ENCODE data around the gene ZFP36. TPM values are rescaled to one million over a fixed set of nuclear protein-coding genes. Genes with fewer than 3 reads are reported as not detected.
"Not testable (repeated sequence)": the region's sequence is repeated elsewhere in the genome, so short reads cannot be mapped to it uniquely, and the experiment has no call there.

The ZFP36 gene
- polyA plus RNA-seq, 5 donors, result 36.6 to 122 (median 82.1) TPM

- no peak for DNase-seq
Observed at GRCh38 chr19:39438270-39438934, 31.8 kb downstream of the ZFP36 start.

DNA sequence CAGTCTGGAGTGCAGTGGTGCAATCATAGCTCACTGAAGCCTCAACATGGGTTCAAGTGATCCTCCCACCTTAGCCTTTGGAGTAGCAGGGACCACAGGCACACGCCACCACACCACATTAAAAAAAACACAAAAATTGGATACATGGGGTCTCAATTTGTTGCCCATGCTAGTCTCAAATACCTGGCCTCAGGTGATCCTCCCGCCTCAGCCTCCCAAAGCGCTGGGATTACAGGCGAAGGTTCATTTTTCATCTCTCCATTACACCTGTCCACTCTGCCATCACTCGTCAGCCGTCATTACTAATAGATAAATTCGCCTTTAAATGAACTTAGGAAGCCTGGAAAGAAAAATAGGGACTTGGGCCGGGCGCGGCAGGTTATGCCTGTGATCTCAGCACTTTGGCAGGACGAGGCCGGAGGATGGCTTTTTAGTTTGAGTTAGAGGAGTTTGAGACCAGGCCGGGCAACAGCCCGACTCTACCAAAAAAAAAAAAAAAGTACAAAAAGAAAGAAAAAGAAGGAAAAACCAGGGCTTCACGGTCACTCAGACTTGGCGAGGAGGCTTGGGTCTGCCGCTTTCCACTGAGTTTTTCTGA lies 38.0 kb downstream of the ZFP36 start:
- no peak for DNase-seq

- peak; percentile 95 to 97 for DNase-seq
Observed at GRCh38 chr19:39445196-39446111, 38.8 kb downstream of the ZFP36 start, which contains the start of gene SUPT5H. SUPT5H (plus strand) TSS chr19:39445582; CDS start chr19:39445891, 309 bp downstream.

GRCh38 chr19:39446365-39447084 lies 39.9 kb downstream of the ZFP36 start:
- no peak for DNase-seq

DNA sequence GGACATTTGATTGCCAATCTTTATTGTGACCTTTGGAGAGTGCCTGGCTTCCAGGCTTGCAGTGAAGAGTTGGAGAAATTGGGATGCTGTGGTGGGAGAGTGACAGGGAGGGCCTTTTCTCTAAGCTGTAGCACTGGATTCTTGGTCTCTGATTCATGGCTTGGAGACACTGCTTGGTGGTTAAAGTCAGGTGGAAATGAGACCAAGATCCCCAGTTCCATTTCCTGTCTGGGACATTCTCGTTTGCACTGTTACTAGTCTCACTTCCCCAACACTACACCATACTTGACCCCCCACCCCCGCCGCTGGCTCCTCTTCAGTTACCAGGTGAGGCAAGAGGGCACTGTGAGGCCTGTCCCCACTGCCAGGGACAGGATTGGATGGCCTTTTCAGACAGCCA lies 41.6 kb downstream of the ZFP36 start:
- no peak for DNase-seq

DNA sequence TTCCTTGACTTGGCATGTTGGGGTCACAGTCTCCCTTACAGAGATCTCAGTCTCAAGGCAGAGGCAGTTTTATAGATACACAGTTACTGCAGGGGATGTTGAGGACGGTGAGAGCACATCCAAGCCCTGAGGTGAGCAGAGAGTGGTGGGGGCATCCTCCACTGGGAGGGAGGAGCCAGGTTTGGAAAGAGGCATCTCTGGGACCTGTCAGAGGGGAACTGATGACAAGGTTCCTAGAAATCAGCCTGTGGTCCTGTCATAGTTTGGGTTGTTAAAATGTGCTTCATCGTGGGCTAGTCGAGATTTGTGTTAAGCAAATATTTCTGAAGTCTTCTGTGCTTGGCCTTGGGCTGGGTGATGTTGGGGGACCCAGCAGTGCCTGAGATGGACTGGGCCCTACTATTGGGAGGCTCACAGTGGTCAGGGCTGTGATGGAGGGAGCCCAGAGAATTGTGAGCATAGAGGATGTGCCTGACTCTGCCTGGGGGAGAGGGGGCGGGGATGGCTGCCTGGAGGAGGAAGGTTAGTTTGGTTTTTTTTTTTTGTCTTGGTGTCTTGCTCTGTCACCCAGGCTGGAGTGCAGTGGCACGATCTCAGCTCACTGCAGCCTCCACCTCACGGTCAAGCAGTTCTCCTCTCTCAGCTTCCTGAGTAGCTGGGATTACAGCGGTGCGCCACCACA lies 42.6 kb downstream of the ZFP36 start:
- DNase-seq, result no peak

GRCh38 chr19:39451257-39451656 lies 44.6 kb downstream of the ZFP36 start:
- not testable (repeated sequence) for DNase-seq

Other genes with a start within 250 kb of the ZFP36 start
- gene NCCRP1, start 209.9 kb upstream of the ZFP36 start, polyA plus RNA-seq (ENCODE audit: insufficient read depth in 1 of 5, insufficient read length in 5 of 5, low replicate concordance in 1 of 5), result under 1 TPM; 0.09 to 0.29 (median 0.21) TPM
- gene SYCN, start 202.6 kb upstream of the ZFP36 start, polyA plus RNA-seq (ENCODE audit: insufficient read depth in 1 of 5, insufficient read length in 5 of 5, low replicate concordance in 1 of 5), result not detected
- gene IFNL3, start 161.8 kb upstream of the ZFP36 start, polyA plus RNA-seq (ENCODE audit: insufficient read depth in 1 of 5, insufficient read length in 5 of 5, low replicate concordance in 1 of 5), result not detected
- not detected for gene IFNL4, start 158.0 kb upstream of the ZFP36 start, polyA plus RNA-seq (ENCODE audit: insufficient read depth in 1 of 5, insufficient read length in 5 of 5, low replicate concordance in 1 of 5)
- not detected for gene IFNL2, start 138.5 kb upstream of the ZFP36 start, polyA plus RNA-seq (ENCODE audit: insufficient read depth in 1 of 5, insufficient read length in 5 of 5, low replicate concordance in 1 of 5)
- gene IFNL1, start 110.4 kb upstream of the ZFP36 start, polyA plus RNA-seq (ENCODE audit: insufficient read depth in 1 of 5, insufficient read length in 5 of 5, low replicate concordance in 1 of 5), result not detected
- gene LRFN1, start 86.0 kb upstream of the ZFP36 start, polyA plus RNA-seq (ENCODE audit: insufficient read depth in 1 of 5, insufficient read length in 5 of 5, low replicate concordance in 1 of 5), result 1 to 10 TPM; 1.3 to 3.3 (median 2.1) TPM
- 10 to 100 TPM; 42.5 to 54.5 (median 50.2) TPM for gene GMFG, start 70.8 kb upstream of the ZFP36 start, polyA plus RNA-seq (ENCODE audit: insufficient read depth in 1 of 5, insufficient read length in 5 of 5, low replicate concordance in 1 of 5)
- 100 to 1,000 TPM in 3 of 5 donors, 10 to 100 TPM in 2; 79.7 to 128 (median 117) TPM for gene SAMD4B, start 64.4 kb upstream of the ZFP36 start, polyA plus RNA-seq (ENCODE audit: insufficient read depth in 1 of 5, insufficient read length in 5 of 5, low replicate concordance in 1 of 5)
- 10 to 100 TPM; 57.7 to 71.1 (median 69.7) TPM for gene PAF1, start 15.7 kb upstream of the ZFP36 start, polyA plus RNA-seq (ENCODE audit: insufficient read depth in 1 of 5, insufficient read length in 5 of 5, low replicate concordance in 1 of 5)
- gene MED29, start 15.5 kb upstream of the ZFP36 start, polyA plus RNA-seq (ENCODE audit: insufficient read depth in 1 of 5, insufficient read length in 5 of 5, low replicate concordance in 1 of 5), result 10 to 100 TPM; 32.9 to 45.0 (median 34.4) TPM
- gene PLEKHG2, start 5.8 kb downstream of the ZFP36 start, polyA plus RNA-seq (ENCODE audit: insufficient read depth in 1 of 5, insufficient read length in 5 of 5, low replicate concordance in 1 of 5), result 10 to 100 TPM; 75.8 to 98.2 (median 89.8) TPM
- 1,000 to 10,000 TPM; 1,340 to 2,075 (median 1,433) TPM for gene RPS16, start 29.1 kb downstream of the ZFP36 start, polyA plus RNA-seq (ENCODE audit: insufficient read depth in 1 of 5, insufficient read length in 5 of 5, low replicate concordance in 1 of 5)
- 100 to 1,000 TPM; 112 to 153 (median 126) TPM for gene SUPT5H, start 38.7 kb downstream of the ZFP36 start, polyA plus RNA-seq (ENCODE audit: insufficient read depth in 1 of 5, insufficient read length in 5 of 5, low replicate concordance in 1 of 5)
- 10 to 100 TPM; 57.7 to 81.3 (median 69.1) TPM for gene TIMM50, start 74.0 kb downstream of the ZFP36 start, polyA plus RNA-seq (ENCODE audit: insufficient read depth in 1 of 5, insufficient read length in 5 of 5, low replicate concordance in 1 of 5)
- under 1 TPM; 0.18 to 0.59 (median 0.43) TPM for gene DLL3, start 92.1 kb downstream of the ZFP36 start, polyA plus RNA-seq (ENCODE audit: insufficient read depth in 1 of 5, insufficient read length in 5 of 5, low replicate concordance in 1 of 5)
- under 1 TPM in 4 of 5 donors, not detected in 1; 0.25 to 0.51 (median 0.42) TPM for gene SELENOV, start 108.3 kb downstream of the ZFP36 start, polyA plus RNA-seq (ENCODE audit: insufficient read depth in 1 of 5, insufficient read length in 5 of 5, low replicate concordance in 1 of 5)
- 1 to 10 TPM; 4.1 to 5.4 (median 4.6) TPM for gene EID2B, start 126.0 kb downstream of the ZFP36 start, polyA plus RNA-seq (ENCODE audit: insufficient read depth in 1 of 5, insufficient read length in 5 of 5, low replicate concordance in 1 of 5)
- gene EID2, start 133.3 kb downstream of the ZFP36 start, polyA plus RNA-seq (ENCODE audit: insufficient read depth in 1 of 5, insufficient read length in 5 of 5, low replicate concordance in 1 of 5), result 10 to 100 TPM; 11.7 to 17.9 (median 15.9) TPM
- not detected for gene LGALS13, start 195.7 kb downstream of the ZFP36 start, polyA plus RNA-seq (ENCODE audit: insufficient read depth in 1 of 5, insufficient read length in 5 of 5, low replicate concordance in 1 of 5)
- not detected for gene LGALS16, start 249.1 kb downstream of the ZFP36 start, polyA plus RNA-seq (ENCODE audit: insufficient read depth in 1 of 5, insufficient read length in 5 of 5, low replicate concordance in 1 of 5)

Measured in right lung (tissue), 5 donors.